Measurements from ENCODE around the gene JMJD4. TPM values are rescaled to one million over a fixed set of nuclear protein-coding genes. Genes with fewer than 3 reads are reported as not detected.

JMJD4 gene
- total RNA-seq, 1 donor from 2014 or later = 8.0 TPM

DNA sequence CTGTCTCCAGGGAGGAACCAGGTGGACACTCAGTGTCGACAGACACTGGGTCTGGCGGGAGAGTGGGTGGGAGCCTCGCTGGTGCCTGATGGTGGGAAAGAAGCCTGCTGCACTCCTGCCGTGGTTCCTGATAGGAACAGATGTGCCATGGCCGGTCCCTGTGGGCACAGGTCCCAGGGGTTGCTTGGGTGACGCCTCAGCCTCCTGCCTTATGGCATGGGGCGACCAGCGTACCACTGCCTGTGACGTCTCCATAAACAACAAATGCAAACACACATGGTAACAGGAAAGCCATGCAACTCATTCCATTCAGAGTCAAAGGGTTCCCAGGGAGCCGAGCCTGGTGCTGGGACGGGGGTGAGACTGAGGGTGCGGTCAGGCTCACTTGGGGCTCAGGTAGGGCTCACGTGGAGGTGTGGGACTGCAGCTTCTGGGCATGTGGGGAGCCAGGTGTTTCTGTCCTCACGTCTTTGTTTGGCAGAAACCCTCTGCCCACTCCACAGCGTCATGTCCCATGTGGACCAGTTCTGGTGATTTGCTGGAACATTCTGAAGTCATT is 34.9 kb upstream of the JMJD4 start:
- intact Hi-C loops (cut with micrococcal nuclease) = no loop called here
- no peak for ATAC-seq
- DNase-seq = no peak

DNA sequence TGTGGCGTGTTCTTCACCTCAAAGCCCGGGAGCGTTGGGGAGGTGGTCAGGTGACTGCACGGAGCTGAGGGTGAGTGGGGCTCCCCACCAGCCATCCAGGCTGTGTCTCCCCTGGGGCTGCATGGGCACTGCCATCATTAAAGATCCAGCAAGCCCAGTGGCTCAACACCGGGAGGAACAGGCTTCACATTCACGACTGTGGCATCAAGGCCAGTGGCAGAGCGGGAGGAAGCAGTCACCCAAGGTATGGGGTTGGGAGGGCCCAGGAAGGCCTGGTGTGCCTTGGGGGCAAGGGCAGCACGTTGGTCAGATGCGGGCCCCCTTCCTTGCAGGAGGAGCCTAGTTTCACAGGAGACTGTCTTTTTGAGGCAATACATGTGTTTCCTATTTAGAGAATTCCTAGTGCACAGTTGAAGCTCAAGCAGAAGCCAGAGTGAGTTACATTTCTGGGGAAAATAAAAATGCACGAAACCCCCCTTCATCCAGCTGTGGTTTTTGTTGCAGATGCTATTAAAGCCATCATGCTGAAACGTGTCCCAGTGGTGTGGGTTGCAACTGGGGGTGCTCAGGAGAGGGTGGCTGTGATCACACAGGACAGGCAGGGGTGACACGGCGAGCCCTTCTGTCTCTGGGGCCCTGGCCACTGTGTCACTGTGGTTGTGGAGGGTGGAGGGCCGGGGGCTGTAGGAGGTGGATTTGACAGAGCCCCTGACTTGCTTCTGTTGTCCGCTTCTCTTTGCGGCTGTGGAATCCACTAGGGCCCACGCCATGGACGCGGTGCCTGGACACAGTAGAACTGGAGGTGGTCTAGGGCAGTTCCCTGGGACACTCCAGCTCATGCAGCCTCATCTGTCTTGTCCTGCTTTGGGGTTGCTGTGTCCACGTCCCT is 34.2 kb upstream of the JMJD4 start:
- intact Hi-C loops (cut with micrococcal nuclease) = no loop called here
- no peak for DNase-seq
- ATAC-seq = no peak

DNA sequence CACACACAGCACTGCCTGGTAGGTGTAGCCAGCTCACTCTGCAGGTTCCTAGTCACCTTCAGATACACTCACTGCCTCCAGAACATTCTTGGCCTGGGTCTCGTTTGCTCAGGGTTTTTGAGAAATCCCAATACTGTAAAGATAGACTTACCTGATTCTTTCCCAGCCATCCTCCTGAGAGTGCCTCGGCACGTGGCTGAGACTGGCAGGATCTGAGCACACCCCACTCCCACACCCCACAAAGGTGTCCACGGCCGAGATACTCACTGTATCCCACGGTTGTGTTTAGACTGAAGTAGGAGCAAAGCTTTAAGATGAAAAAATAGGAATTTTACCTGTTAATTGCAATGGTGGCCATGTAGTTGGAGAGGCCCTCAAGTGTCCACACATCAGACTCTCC is 33.5 kb upstream of the JMJD4 start:
- intact Hi-C loops (cut with micrococcal nuclease) = no loop called here
- no peak for DNase-seq
- ATAC-seq = no peak

DNA sequence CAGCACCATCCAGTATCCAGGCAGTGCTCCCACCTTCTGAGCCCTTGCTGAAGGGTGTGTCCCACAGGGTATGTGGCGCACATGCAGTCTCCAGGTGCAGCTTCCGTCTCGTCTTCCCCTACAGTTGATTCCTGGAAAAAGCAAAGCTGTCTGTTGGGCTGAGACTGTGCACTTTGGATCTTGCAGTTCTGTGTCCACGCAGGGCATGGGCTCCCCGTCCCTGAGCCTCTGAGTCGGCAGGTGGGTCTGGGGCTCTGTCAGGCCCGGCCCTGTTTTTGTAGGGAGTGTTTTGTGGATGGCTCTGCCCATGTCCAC is 33.0 kb upstream of the JMJD4 start:
- intact Hi-C loops (cut with micrococcal nuclease) = no loop called here
- ATAC-seq = no peak
- DNase-seq = no peak

DNA sequence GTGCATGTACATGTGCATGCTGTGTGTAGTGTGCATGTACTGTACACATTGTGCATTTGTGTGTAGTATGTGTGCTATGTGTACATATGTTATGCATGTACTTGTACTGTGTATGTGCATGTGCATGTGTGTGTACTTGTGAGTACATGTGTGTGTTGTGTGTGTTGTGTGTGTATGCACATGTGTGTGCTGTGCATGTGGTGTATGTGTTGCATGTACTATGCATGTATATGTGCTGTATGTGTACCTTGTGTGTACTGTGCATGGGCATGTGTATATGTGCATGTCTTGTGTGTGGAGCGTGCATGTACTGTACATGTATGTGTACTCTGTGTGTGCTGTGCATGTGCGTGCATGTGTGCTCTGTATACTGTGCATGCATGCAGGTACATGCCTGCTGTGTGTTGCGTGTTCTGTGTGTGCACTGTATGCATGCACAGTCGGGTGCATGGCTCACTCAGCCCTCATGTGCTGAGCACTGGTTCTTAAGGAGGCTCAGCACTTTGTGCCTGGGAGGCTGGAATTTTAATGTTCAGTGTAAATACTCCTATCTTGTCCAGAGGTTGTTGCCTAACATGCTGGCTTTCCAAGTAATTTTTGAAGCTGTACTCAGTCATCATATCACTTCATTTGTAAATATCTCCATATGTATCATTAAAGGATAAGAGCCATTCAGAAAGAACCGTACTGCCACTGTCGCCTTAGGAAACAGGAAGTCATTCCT is 32.5 kb upstream of the JMJD4 start:
- intact Hi-C loops (cut with micrococcal nuclease) = no loop called here
- ATAC-seq = no peak
- DNase-seq = no peak

DNA sequence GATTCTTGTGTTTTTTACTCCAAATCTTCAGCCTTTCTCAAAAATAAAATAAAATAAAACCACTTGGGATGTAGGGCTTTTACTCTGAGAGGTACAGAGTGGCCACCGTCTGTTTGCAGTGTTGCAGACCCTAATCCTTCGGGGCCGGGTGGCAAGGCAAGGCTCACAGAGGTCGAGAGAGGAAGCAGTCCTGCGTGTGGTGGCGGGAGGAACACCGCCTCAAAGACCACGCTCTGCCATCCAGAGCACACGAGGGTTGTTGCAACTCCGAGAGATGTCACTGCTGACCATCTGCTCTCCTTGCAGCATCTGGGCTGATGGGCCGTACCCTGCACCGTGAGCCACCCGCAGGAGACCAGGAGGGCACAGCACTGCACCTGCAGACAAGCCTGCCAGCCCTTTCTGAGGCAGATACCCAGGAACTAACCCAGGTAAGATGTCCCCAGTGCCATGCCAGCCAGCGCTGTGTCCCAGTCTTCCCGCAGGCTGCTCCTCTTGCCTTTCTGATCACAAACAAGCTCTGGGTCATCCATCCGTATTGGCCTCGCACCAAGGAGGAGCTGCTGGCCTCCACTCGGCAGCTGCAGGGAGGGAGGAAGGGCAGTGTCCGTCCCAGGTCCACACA is 31.7 kb upstream of the JMJD4 start:
- intact Hi-C loops (cut with micrococcal nuclease) = no loop called here

DNA sequence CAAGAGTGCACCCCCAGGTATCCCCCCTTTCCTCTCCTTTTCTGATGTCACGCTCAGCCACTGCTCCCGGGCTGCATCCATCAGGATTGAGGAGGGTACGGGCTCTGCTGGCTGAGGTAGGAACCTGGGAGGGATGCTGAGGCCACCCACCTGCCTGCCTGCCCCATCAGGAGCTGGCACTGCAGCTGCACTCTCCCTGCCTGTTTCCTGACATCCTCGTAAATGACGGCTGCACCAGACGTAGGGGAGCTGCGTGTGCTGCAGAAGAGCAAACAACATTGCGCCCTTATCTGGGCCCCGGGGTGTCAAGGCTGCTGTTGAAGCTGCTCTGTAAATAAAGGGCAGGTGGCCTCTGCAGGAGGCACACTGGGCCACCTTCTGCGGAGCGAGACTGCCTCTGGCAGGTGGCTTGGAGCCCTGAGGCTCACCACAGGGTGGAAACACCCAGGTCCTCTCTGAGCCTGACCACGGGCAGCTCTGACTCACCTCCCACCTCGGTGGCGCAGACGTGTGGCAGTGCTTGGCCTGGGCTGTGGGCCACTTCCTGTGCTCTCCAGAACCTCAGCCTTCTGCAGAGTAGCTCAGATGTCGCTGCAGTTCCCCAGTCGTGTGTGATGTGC is 31.0 kb upstream of the JMJD4 start:
- DNase-seq = peak; percentile 61
- intact Hi-C loops (cut with micrococcal nuclease) = no loop called here
- peak; percentile 49 for ATAC-seq

More for the DNA sequence above, 31.7 kb upstream of the JMJD4 start:
- no peak for ATAC-seq
- DNase-seq = no peak

DNA sequence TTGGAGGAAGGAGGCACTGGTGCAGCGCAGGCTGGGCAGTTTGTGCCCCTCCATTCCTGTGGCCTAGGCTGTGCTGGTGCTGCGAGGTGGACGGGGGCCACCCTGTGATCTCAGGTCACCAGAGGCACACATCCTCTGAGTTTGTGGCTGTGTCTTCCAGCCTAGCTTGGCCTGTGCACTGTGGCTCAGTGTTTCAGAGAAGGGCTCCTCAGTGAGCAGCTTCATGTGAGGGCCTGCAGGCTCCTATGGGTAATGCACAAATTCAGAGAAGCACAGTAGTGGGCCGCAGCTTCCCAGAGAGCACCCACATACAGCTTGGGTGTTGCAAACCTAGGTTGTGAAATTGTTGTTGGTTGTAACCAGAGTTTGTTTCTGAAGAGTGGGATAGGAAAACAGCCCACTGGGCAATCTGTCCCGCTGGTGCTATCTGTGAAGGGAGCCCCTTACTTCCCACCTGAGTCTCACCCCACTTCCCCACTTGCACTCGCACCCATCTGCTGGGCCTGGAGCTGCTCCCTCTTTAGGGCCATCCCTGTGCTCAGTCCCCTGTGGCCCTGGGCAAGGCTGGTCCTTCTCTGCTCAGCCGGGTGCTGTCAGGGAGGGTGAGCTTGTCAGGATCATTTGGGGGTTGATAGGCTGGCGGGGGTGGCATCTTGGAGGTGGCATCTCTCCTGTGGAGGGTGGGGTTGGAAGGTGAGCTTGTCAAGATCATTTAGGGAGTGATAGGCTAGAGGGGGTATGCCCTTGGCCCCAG is 30.3 kb upstream of the JMJD4 start:
- intact Hi-C loops (cut with micrococcal nuclease) = no loop called here
- no peak for ATAC-seq
- DNase-seq = no peak

DNA sequence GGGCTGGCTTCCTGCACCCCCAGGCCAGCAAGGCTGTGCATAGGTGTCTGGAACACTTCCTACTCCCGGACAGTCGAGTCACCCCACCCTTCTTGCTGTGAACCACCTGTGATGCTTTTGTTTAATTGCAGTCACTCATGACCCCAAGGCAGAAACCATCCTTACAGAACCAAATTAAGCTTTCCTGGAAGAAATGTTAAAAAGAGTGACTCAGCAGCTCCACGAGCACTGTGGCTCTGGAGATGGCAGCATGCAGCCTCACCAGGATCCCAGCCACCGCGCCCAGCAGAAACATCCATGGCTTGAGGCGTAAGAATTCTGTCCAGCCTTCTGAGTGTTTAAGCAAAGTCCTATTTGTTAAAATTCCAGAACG is 28.9 kb upstream of the JMJD4 start:
- intact Hi-C loops (cut with micrococcal nuclease) = loop anchor here (5.0 kb wide), 1 partner anchor 183 kb away; the partner anchor contains the start of gene WNT9A
- DNase-seq (peak; percentile 12), ATAC-seq (no peak)

DNA sequence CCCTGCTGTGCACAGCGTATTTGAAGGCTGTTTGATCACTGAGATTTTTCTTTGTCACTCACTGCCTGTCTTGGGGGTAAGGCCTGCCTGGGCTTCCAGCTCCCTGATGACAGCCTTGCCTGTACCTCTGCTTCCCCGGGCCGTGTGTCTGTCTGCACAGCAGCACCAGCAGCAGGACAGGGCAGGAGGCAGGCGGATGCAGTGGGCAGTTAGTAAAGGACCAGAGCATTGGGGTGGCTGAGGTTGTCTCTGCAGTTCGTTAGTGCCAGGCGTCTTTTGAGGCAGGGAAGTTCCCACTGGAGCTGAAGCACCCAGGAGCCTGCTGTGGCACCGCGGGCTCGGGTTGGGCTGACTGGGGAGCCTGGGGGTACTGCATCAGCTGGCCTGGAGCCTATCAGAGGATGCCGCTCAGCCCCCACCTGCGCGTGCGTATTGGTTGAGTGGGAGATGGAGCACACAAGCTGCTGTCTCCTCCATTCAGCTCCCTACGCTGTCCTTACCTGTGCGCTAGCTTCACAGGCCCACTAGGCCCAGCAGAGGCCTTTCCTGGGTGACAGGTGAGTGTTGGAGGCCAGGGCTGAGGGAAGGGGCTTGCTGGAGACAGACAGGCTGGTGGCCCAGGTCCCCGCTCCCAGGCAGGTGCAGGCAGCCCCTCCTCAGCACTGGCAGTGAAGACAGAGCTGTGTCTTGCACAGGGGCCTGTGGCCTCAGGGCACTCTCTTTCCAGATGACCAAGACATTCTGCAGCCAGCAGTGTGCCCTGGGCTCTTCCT is 28.3 kb upstream of the JMJD4 start:
- DNase-seq = no peak
- no peak for ATAC-seq
- intact Hi-C loops (cut with micrococcal nuclease) = loop anchor here (5.0 kb wide), 1 partner anchor 184 kb away; the partner anchor contains the start of gene WNT9A

DNA sequence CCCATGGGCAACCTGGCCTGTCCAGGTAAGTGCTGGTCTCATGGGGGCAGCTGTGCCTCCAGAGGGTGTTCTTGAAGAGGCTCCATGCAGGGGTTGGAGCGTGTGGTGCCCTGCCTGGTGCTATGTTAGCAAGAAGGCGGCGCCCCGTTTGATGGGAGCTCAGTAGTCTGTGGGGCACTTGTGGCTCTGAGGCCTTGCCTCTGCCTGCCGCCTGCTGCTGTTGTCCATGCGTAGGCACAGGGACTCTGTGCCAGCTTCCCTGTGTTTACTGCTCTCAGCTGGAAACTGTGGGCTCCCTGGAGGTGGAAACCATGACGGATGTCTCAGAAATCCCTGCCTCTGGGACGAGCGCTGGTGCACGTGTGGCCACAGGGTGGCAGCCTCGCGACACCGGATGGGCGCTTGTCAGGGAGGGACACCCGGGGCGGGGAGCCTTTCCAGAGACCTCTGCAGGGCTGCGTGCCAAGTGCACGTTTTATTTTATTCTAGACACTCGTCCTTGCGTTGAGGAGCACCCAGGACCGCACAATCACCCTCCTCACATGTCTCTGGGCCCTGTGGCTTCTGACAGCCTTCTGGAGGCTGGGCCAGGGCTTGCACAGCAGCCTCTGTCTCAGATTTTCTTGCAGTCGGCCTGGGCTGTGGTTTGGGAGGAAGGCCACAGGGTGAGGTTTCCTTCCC is 27.3 kb upstream of the JMJD4 start:
- peak; percentile 93 for DNase-seq
- peak; percentile 76 for ATAC-seq
- intact Hi-C loops (cut with micrococcal nuclease) = loop anchor here (5.0 kb wide), 1 partner anchor 185 kb away; the partner anchor contains the start of gene WNT9A

DNA sequence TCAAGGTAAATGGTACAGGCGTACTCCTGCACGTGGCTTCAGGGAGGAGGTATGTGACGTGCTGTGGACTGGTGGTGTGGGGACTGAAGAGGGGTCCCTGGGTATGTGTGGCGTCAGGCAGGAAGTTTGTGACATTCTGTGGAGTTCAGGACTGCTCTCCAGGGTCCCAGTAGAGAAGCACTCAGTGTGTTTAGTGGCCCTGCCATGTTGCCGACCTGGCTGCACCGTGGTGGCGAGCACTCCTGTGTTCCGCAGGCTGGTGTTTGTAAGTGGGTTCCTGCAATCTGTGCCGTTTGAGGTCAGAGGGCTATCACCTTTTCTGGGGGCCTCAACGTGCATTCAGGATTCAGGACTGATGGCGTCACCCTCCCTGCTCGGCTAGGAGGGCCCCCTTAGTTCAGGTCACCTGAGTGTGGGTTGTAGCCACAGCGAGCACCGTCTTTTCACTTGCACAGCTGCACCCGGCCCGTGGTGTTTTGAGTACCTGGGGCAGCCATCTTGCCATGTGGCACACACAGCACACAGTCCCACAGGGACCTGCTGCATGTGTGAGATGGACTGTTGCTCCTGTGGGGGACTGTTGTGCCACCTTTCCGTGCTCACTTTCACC is 26.6 kb upstream of the JMJD4 start:
- DNase-seq (no peak), ATAC-seq (no peak)
- intact Hi-C loops (cut with micrococcal nuclease) = loop anchor here (5.0 kb wide), 1 partner anchor 186 kb away; the partner anchor contains the start of gene WNT9A

DNA sequence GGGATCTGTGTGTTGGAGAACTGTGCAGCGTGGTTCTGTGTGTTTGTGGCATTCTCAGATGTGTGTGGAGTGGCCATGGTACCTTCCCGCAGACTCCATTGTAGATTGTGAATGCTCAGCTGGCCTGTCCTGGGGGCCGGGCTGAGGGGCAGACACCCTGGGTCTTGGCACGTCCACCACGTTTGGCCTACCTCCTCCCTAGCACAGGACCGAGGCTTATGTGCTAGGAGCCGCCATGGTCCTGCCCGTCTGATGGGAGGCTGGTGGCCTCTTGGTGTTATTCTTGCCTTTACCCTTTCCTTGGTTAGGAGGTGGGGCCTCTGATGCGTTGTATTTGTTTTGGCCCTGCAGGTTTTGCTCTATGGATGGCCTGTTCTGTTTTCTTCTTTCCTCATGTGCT is 25.3 kb upstream of the JMJD4 start:
- DNase-seq = no peak
- intact Hi-C loops (cut with micrococcal nuclease) = loop anchor here (5.0 kb wide), 1 partner anchor 187 kb away; the partner anchor contains the start of gene WNT9A
- ATAC-seq = no peak

DNA sequence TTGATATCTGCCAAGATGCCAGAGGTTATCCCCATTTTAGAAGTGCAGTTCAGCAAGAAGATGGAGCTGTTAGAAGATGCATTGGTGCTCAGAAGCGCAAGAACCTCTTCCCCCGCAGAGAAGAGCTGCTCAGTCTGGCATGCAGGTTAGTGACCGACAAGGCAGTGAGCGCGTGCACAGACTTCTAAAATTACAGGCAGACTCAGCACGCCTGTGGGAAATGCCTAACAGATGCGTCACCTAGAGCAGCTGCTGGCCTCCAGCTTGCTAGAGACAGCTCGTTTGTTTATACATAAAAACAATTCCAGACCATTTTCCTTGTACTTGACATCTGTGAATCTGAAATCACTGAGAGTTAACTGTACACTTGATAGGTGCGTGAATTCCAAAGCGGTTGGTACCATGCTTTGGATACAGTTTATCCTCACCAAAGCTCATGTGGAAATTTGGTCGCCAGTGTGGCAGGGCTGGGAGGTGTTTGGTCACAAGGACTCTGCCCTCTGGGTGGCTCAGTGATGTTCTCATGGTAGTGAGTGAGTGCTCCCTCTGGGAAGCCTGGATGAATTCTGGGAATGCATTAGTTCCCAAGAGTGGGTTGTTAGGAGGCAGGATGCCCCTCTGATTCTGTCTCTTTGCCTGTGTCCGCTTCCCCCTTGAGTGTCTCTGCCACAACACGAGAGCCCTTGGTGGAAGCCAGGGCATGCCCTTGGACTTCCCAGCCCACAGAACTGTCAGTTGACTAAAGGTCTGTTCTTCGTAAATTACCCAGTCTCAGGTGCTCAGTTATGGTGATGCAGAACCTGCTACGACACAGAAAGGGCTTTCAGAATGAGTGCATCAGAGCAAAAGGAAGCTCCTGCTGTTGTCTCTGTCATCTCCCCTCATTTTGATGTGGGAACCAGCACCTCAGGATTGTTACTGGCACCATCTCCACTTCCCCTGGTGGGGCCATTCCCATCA is 24.5 kb upstream of the JMJD4 start:
- ATAC-seq (peak; percentile 75), DNase-seq (peak; percentile 68)
- intact Hi-C loops (cut with micrococcal nuclease) = loop anchor here (5.0 to 10.0 kb wide), 2 partner anchors 188 to 275 kb away; partner anchors contain the start of gene WNT9A

DNA sequence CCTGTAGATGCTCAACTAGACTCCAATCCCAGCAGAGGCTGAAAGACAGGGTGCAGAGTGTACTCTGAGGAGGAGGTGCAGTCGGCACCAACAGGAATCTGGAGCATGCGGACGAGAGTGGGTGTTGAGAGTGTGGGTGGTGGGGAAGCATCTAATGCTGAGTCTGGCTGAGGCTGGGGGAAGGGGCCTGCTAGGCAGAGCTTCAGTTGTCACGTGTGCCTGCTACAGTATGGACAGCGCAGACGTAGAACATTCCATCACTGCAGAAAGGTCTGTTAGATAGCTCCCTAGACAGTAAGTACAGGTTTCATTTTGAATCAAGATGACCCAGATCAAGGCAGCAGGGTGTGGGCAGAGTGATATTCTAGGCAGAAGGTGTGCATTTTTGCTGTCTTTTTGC is 23.3 kb upstream of the JMJD4 start:
- intact Hi-C loops (cut with micrococcal nuclease) = loop anchor here (10.0 kb wide), 1 partner anchor 274 kb away; no protein-coding TSS in a partner anchor
- peak; percentile 19 for ATAC-seq
- DNase-seq = no peak

Measured in left ventricle myocardium superior (tissue), 1 donor.